K562 (cell line): ENCODE results near the gene PSD4. TPM values are rescaled to one million over a fixed set of nuclear protein-coding genes. Genes with fewer than 3 reads are reported as not detected.

Source experiments
- ATAC-seq: fragments of 200-7000 bp; cut with Tn5 transposase; 3 replicates; pipeline ENCODE4 v1.9.1; 2020; ENCODE audit warnings: moderate library complexity
- BruUV-seq: library from RNA; stranded (reverse); fragments of 400-500 nt; replicated peaks from 2 replicates; lab custom pipeline; 2021; lab: Mats Ljungman, UMichigan
- CTCF ChIA-PET: fragments of 300-600 bp; formaldehyde crosslinking; extraction: SDS; loops from one replicate; lab custom pipeline; 2021; ENCODE audit warnings: low intra/inter-chr PET ratio; lab: Yijun Ruan, JAX
- POLR2A ChIA-PET: fragments of 300-600, 350-650 bp; sonication (Branson Sonifier 250); formaldehyde crosslinking; extraction: SDS; loops from one replicate; lab custom pipeline; 2021; ENCODE audit warnings: antibody characterized with exemption, inconsistent platforms; lab: Yijun Ruan, JAX
- DNase-seq, 4 experiments: peaks; one replicate each; pipeline versions ENCODE4 v3.0.0 to v3.0.0-alpha.2; 2011 to 2018; ENCODE audit warnings: low spot score in 3 of 4, mixed read lengths in 3 of 4; ENCODE audit errors: extremely low read depth in 1 of 4
- FAIRE-seq: peaks from 2 replicates; lab custom pipeline; 2011; peaks lifted over from hg19 to GRCh38; lab: Jason Lieb, UNC
- H2AFZ ChIP-seq: 2 replicates; pipeline ENCODE4 v1.6.0; 2011; ENCODE audit warnings: low read depth, low read length, control low read depth, inconsistent platforms
- H3K27ac ChIP-seq: fragments of 200-600 bp; 3 replicates; pipeline ENCODE4 v1.8.0; 2011; ENCODE audit warnings: low read depth, mild to moderate bottlenecking, control low read depth, inconsistent platforms, low read length, moderate library complexity, mixed read lengths; ENCODE audit errors: extremely low read depth
- H3K27me3 ChIP-seq, 2 experiments: fragments of 300-600 bp in 1 of 2; 2 replicates in 1 of 2; 3 replicates in 1 of 2; pipeline versions ENCODE4 v1.6.0 to v1.8.0; 2011; ENCODE audit warnings: inconsistent platforms in 2 of 2, low read length in 2 of 2, mild to moderate bottlenecking in 1 of 2, mixed read lengths in 1 of 2, moderate library complexity in 1 of 2; ENCODE audit not compliant: control insufficient read depth in 2 of 2, insufficient read depth in 2 of 2
- H3K36me3 ChIP-seq: fragments of 300-600 bp; 3 replicates; pipeline ENCODE4 v1.8.0; 2011; ENCODE audit warnings: mild to moderate bottlenecking, low read length, inconsistent platforms; ENCODE audit not compliant: control insufficient read depth, insufficient read depth
- H3K4me1 ChIP-seq, 2 experiments: fragments of 200-600 bp in 1 of 2; replicated peaks in 1 of 2; 2 replicates in 1 of 2; 3 replicates in 1 of 2; pipeline versions ENCODE4 v1.5.1 to v1.8.0; 2011; ENCODE audit warnings: inconsistent platforms in 2 of 2, low read length in 2 of 2, mild to moderate bottlenecking in 1 of 2, mixed read lengths in 1 of 2, moderate library complexity in 1 of 2; ENCODE audit not compliant: control insufficient read depth in 2 of 2, insufficient read depth in 2 of 2
- H3K4me2 ChIP-seq: 2 replicates; pipeline ENCODE4 v1.6.1; 2011; ENCODE audit warnings: low read length, control low read depth, inconsistent platforms, mixed read lengths; ENCODE audit not compliant: insufficient read depth
- H3K4me3 ChIP-seq: fragments of 200-600 bp; sonication (generic), shearing (Covaris generic); 2 replicates; pipeline ENCODE4 v1.5.1; 2016; ENCODE audit warnings: control low read depth, inconsistent platforms
- H3K79me2 ChIP-seq: fragments of 200-600 bp; 3 replicates; pipeline ENCODE4 v1.8.0; 2011; ENCODE audit warnings: low read length, inconsistent platforms; ENCODE audit not compliant: control insufficient read depth, insufficient read depth
- H3K9ac ChIP-seq, 2 experiments: 2 replicates each; pipeline versions ENCODE4 v1.6.0 to v1.6.1; 2011; ENCODE audit warnings: low read depth in 2 of 2, low read length in 2 of 2, control low read depth in 1 of 2, inconsistent platforms in 1 of 2, mild to moderate bottlenecking in 1 of 2, mixed read lengths in 1 of 2; ENCODE audit not compliant: insufficient read depth in 1 of 2
- H3K9me1 ChIP-seq: one replicate; pipeline ENCODE4 v1.6.0; 2011; ENCODE audit warnings: inconsistent platforms, mild to moderate bottlenecking, low read length, moderate library complexity; ENCODE audit not compliant: control insufficient read depth, insufficient read depth
- H3K9me3 ChIP-seq: replicated peaks from 2 replicates; pipeline ENCODE4 v1.5.1; 2011; ENCODE audit warnings: low read depth, low read length, inconsistent platforms; ENCODE audit not compliant: control insufficient read depth, insufficient read depth
- H4K20me1 ChIP-seq: replicated peaks from 2 replicates; pipeline ENCODE4 v1.6.1; 2011; ENCODE audit warnings: low read length, inconsistent platforms, mixed read lengths; ENCODE audit not compliant: control insufficient read depth, insufficient read depth
- CBX1 ChIP-seq: sonication (generic); IDR thresholded peaks from 2 replicates; pipeline ENCODE4 v1.6.1; 2016; ENCODE audit warnings: antibody characterized with exemption, low read depth, mild to moderate bottlenecking
- GATA2 ChIP-seq: sonication (generic); formaldehyde crosslinking; IDR thresholded peaks from 2 replicates; pipeline ENCODE4 v1.4.0; 2020; ENCODE audit warnings: mild to moderate bottlenecking, missing genetic modification reagents
- HBP1 ChIP-seq: fragments of 450-650 bp; formaldehyde crosslinking; IDR thresholded peaks from 2 replicates; pipeline ENCODE4 v1.4.0; 2022; ENCODE audit warnings: missing genetic modification characterization
- MBD1 ChIP-seq: fragments of 250-450 bp; sonication (Bioruptor Pico); IDR thresholded peaks from 2 replicates; pipeline ENCODE4 v1.8.0; 2022; ENCODE audit warnings: inconsistent platforms
- MLLT1 ChIP-seq, 2 experiments: fragments of 450-650 bp; IDR thresholded peaks; 2 replicates each; pipeline ENCODE4 v1.6.1; 2016
- NR2C2 ChIP-seq, 2 experiments: fragments of 200-800 bp in 1 of 2; sonication (Bioruptor generic) in 1 of 2; sonication (generic) in 1 of 2; formaldehyde crosslinking in 1 of 2; IDR thresholded peaks; 2 replicates each; pipeline versions ENCODE4 v1.6.1 to v1.8.0; 2016 to 2022; ENCODE audit warnings: mild to moderate bottlenecking in 1 of 2, missing compliant biosample characterization in 1 of 2, missing genetic modification characterization in 1 of 2, missing genetic modification reagents in 1 of 2
- TCF3 ChIP-seq: sonication (generic); formaldehyde crosslinking; IDR thresholded peaks from 2 replicates; pipeline ENCODE4 v1.4.0; 2020; ENCODE audit warnings: mild to moderate bottlenecking, missing genetic modification reagents
- TRIM28 ChIP-seq: fragments of 450-650 bp; IDR thresholded peaks from 2 replicates; pipeline ENCODE4 v1.6.1; 2017
- ZNF79 ChIP-seq: fragments of 250-450 bp; sonication (Bioruptor Pico); IDR thresholded peaks from 2 replicates; pipeline ENCODE4 v1.4.0; 2020; ENCODE audit warnings: low read depth, mild to moderate bottlenecking, moderate library complexity
- WGBS: fragments of 100-300 bp; shearing (Covaris generic); methylation state at CpG from one replicate; pipeline ENCODE4 v1.1.6; 2016; ENCODE audit warnings: low coverage, mixed read lengths; ENCODE audit not compliant: insufficient coverage; ENCODE audit errors: missing lambda C conversion rate; 5-methylcytosine and 5-hydroxymethylcytosine counted together
- in situ Hi-C: fragments of 300-500 bp; cut with MboI; formaldehyde crosslinking; loops from 4 replicates; pipeline ENCODE4 v1.15.0; 2018; ENCODE audit warnings: inconsistent platforms, mixed read lengths
- intact Hi-C: fragments of 100-400 bp; cut with micrococcal nuclease; formaldehyde crosslinking; loops from 2 replicates; pipeline ENCODE4 v1.14.2; 2022
- polyA plus RNA-seq, 8 experiments: library from polyadenylated mRNA; depleted of rRNA in 4 of 8; stranded (reverse) in 5 of 8; unstranded in 3 of 8; fragments of >200 nt; fragmentation: Nextera tagmentation in 2 of 8; fragmentation: Illumina TruSeq in 1 of 8; extraction: Ambion mirVana in 2 of 8; extraction: Trizol in 1 of 8; gene quantifications; 2 replicates each; pipeline versions ENCODE4 v1.2.1 to v1.2.3, GENCODE V29; 2011 to 2014; ENCODE audit warnings: inconsistent platforms in 1 of 8, missing spikeins in 1 of 8
- total RNA-seq, 7 experiments: library from RNA; depleted of rRNA in 6 of 7; stranded (reverse); fragments of >200 nt in 6 of 7; fragmentation: Illumina TruSeq in 2 of 7; extraction: Trizol in 2 of 7; gene quantifications; 2 replicates each; pipeline versions ENCODE4 v1.2.1 to v1.2.3, GENCODE V29; 2011 to 2021; ENCODE audit warnings: low replicate concordance in 1 of 7

The PSD4 gene
- total and polyA plus RNA-seq, 9 of the 15 experiments (the other 6 are each of a cell fraction or from before 2014, with no cell fraction given): 0.46 to 54.0 (median 20.8) TPM

GRCh38 chr2:113162869-113163268 lies 10.9 kb upstream of the PSD4 start (continued):
- no peak for TF ChIP-seq HBP1 (CRISPR knock-in tag)
- TF ChIP-seq, all 486 proteins: peak for 0

- Histone ChIP-seq H2AFZ (peak overlapping the region; percentile 3; the same call in 1 of the 2 replicates), H3K79me2 (no peaks in the 10 kb centered on the region), H3K9ac (no peak overlapping the region; a peak in 1 of 4 replicates), H3K27ac (no peak overlapping the region), H3K27me3 (no peaks in the 10 kb centered on the region), H4K20me1 (no peaks in the 10 kb centered on the region), H3K4me1 (peaks cover 15 to 20% of the 10 kb centered on the region in 2 experiments; a peak in 4 of 5 replicates), H3K4me2 (peak overlapping the region; percentile 60; the same call in 1 of the 2 replicates), H3K9me3 (no peaks in the 10 kb centered on the region), H3K36me3 (no peaks in the 10 kb centered on the region), H3K9me1 (no peaks in the 10 kb centered on the region), H3K4me3 (no peak overlapping the region)
- intact Hi-C loops (no loop called here), in situ Hi-C loops (no loop called here)
- WGBS: 32% methylated on average over 10 of the region's 11 CpGs
- DNase-seq (peak in 3 of 4 experiments; percentile 28 to 57 (median 49)), FAIRE-seq (peak; percentile 80), ATAC-seq (peak; percentile 82)
- POLR2A ChIA-PET: interaction anchor here (0.6 to 4.7 kb wide), 3 partner anchors 11 to 29 kb away, joined by 3 to 32 read pairs (median 3); partner anchors contain the start of gene PSD4
- no TSS peak for BruUV-seq
- CTCF ChIA-PET: no interaction called here
- TF ChIP-seq CBX1 (no peak), NR2C2 (CRISPR knock-in tag; IDR thresholded peaks at IDR 0.05) (no peak), NR2C2 (tag; IDR thresholded peaks at IDR 0.05) (peak; percentile 62; the same call in 1 of the 2 replicates), MBD1 (CRISPR knock-in tag) (no peak), MLLT1 (IDR thresholded peaks at IDR 0.05) (peak in 1 of 2 experiments; percentile 53; a peak in 1 of 4 replicates), TCF3 (CRISPR knock-in tag) (peak; percentile 18; the same call in 1 of the 2 replicates), ZNF79 (no peak), TRIM28 (no peak), GATA2 (CRISPR knock-in tag) (no peak)
These were observed 9.4 kb upstream of the PSD4 start for GRCh38 chr2:113164215-113164929.
